Keratinocyte (primary cell): Measurements from ENCODE around the gene HKDC1. TPM values are rescaled to one million over a fixed set of nuclear protein-coding genes. Genes with fewer than 3 reads are reported as not detected.

Experiments used
- DNase-seq: peaks from one replicate; pipeline ENCODE4 v3.0.0-alpha.2; 2011; ENCODE audit warnings: low read depth, missing footprints, low spot score
- FAIRE-seq: peaks from 2 replicates; lab custom pipeline; 2011; peaks lifted over from hg19 to GRCh38; lab: Jason Lieb, UNC
- H2AFZ ChIP-seq: 2 replicates; pipeline ENCODE4 v1.6.0; 2012; ENCODE audit warnings: low read length, control low read depth, inconsistent platforms; ENCODE audit not compliant: control insufficient read depth
- H3K27ac ChIP-seq: 2 replicates; pipeline ENCODE4 v1.5.1; 2011; ENCODE audit warnings: low read length; ENCODE audit not compliant: control insufficient read depth, insufficient read depth
- H3K27me3 ChIP-seq: 3 replicates; pipeline ENCODE4 v1.6.0; 2011; ENCODE audit warnings: low read length; ENCODE audit not compliant: control insufficient read depth, insufficient read depth; ENCODE audit errors: extremely low read depth
- H3K36me3 ChIP-seq, 2 experiments: 2 replicates in 1 of 2; 3 replicates in 1 of 2; pipeline ENCODE4 v1.5.1; 2011; ENCODE audit warnings: low read length in 2 of 2, mild to moderate bottlenecking in 1 of 2; ENCODE audit not compliant: control insufficient read depth in 2 of 2, insufficient read depth in 2 of 2; ENCODE audit errors: extremely low read depth in 1 of 2
- H3K4me1 ChIP-seq: 3 replicates; pipeline ENCODE4 v1.5.1; 2011; ENCODE audit warnings: low read length; ENCODE audit not compliant: control insufficient read depth, insufficient read depth; ENCODE audit errors: extremely low read depth
- H3K4me2 ChIP-seq: 3 replicates; pipeline ENCODE4 v1.6.0; 2011; ENCODE audit warnings: low read depth, low read length; ENCODE audit not compliant: control insufficient read depth, insufficient read depth; ENCODE audit errors: extremely low read depth
- H3K4me3 ChIP-seq, 3 experiments: fragments of 200-600 bp in 1 of 3; sonication (generic) in 1 of 3; 2 replicates in 2 of 3; 3 replicates in 1 of 3; pipeline ENCODE4 v1.5.1; 2011 to 2016; ENCODE audit warnings: low read length in 3 of 3, mild to moderate bottlenecking in 3 of 3, control low read depth in 2 of 3, inconsistent platforms in 1 of 3, low read depth in 1 of 3, mixed read lengths in 1 of 3, mixed run types in 1 of 3, moderate library complexity in 1 of 3; ENCODE audit not compliant: control insufficient read depth in 2 of 3, insufficient read depth in 2 of 3; ENCODE audit errors: extremely low read depth in 1 of 3
- H3K79me2 ChIP-seq: 2 replicates; pipeline ENCODE4 v1.6.0; 2012; ENCODE audit warnings: low read length; ENCODE audit not compliant: control insufficient read depth, insufficient read depth
- H3K9ac ChIP-seq: 3 replicates; pipeline ENCODE4 v1.6.0; 2011; ENCODE audit warnings: low read length; ENCODE audit not compliant: control insufficient read depth, insufficient read depth; ENCODE audit errors: extremely low read depth
- H3K9me1 ChIP-seq: 3 replicates; pipeline ENCODE4 v1.6.0; 2011; ENCODE audit warnings: low read length; ENCODE audit not compliant: control insufficient read depth, insufficient read depth; ENCODE audit errors: extremely low read depth
- H3K9me3 ChIP-seq: 2 replicates; pipeline ENCODE4 v1.5.1; 2012; ENCODE audit warnings: low read depth, low read length; ENCODE audit not compliant: control insufficient read depth
- H4K20me1 ChIP-seq: 3 replicates; pipeline ENCODE4 v1.6.0; 2011; ENCODE audit warnings: low read length; ENCODE audit not compliant: control insufficient read depth, insufficient read depth; ENCODE audit errors: extremely low read depth
- CTCF ChIP-seq, 3 experiments: IDR thresholded peaks in 1 of 3; conservative IDR thresholded peaks in 1 of 3; optimal IDR thresholded peaks in 1 of 3; 2 replicates in 2 of 3; 3 replicates in 1 of 3; pipeline versions ENCODE3 to v1.5.1; 2011; ENCODE audit warnings: low read length in 3 of 3, mild to moderate bottlenecking in 3 of 3, moderate library complexity in 2 of 3, control low read depth in 1 of 3, inconsistent platforms in 1 of 3; ENCODE audit not compliant: insufficient read depth in 2 of 3; ENCODE audit errors: extremely low read depth in 1 of 3
- EZH2 ChIP-seq: IDR thresholded peaks from one replicate; pipeline ENCODE4 v1.6.1; 2012; ENCODE audit warnings: inconsistent platforms, mild to moderate bottlenecking, low read length, moderate library complexity
- dilution Hi-C: fragments of 300-500 bp; cut with MboI; formaldehyde crosslinking; loops from one replicate; pipeline ENCODE4 v1.7.0; 2020; ENCODE audit warnings: low sequenced_read_pairs; ENCODE audit not compliant: extremely low pct_ligation_motif_present
- polyA plus RNA-seq, 5 experiments: library from polyadenylated mRNA; depleted of rRNA in 3 of 5; stranded (reverse) in 3 of 5; stranded (forward) in 1 of 5; unstranded in 1 of 5; fragments of >200 nt; gene quantifications; 1 replicate in 1 of 5; 2 replicates in 3 of 5; 3 replicates in 1 of 5; pipeline versions ENCODE4 v1.2.1 to v1.2.3, GENCODE V29; 2011 to 2012; ENCODE audit warnings: missing spikeins in 2 of 5, low read depth in 1 of 5, low replicate concordance in 1 of 5

HKDC1 gene
- polyA plus RNA-seq, 1 donor (not counting 4 experiments of a cell fraction or from before 2014, with no cell fraction given) = 0.33 TPM

- no peaks in the 10 kb centered on the region for H4K20me1 ChIP-seq
- TF ChIP-seq EZH2 = no peak
- peaks cover 16% of the 10 kb centered on the region for H3K4me1 ChIP-seq
- H3K27ac ChIP-seq = no peak overlapping the region
- no peaks in the 10 kb centered on the region for H3K9me3 ChIP-seq
- no peaks in the 10 kb centered on the region for H3K27me3 ChIP-seq
- H3K79me2 ChIP-seq = no peaks in the 10 kb centered on the region
- no peaks in the 10 kb centered on the region for H3K9me1 ChIP-seq
- H3K9ac ChIP-seq = no peak overlapping the region
- no peak overlapping the region for H3K4me2 ChIP-seq
- DNase-seq (no peak), FAIRE-seq (no peak)
- H3K4me3 ChIP-seq = no peak overlapping the region
- H3K36me3 ChIP-seq = no peaks in the 10 kb centered on the region
- dilution Hi-C loops = no loop called here
- H2AFZ ChIP-seq = no peak overlapping the region
Measured at GRCh38 chr10:69242852-69243212, 22.7 kb downstream of the HKDC1 start.

- no peak overlapping the region for H3K4me3 ChIP-seq
Measured at GRCh38 chr10:69243817-69244216, 23.7 kb downstream of the HKDC1 start.

More at GRCh38 chr10:69243817-69244216, 23.7 kb downstream of the HKDC1 start:
- H3K9ac ChIP-seq = no peak overlapping the region
- no peak overlapping the region for H3K4me2 ChIP-seq
- H3K36me3 ChIP-seq = no peaks in the 10 kb centered on the region
- no peaks in the 10 kb centered on the region for H4K20me1 ChIP-seq
- FAIRE-seq (no peak), DNase-seq (no peak)
- H3K27ac ChIP-seq = no peak overlapping the region
- H2AFZ ChIP-seq = no peak overlapping the region
- H3K9me1 ChIP-seq = no peaks in the 10 kb centered on the region
- H3K27me3 ChIP-seq = no peaks in the 10 kb centered on the region
- no peaks in the 10 kb centered on the region for H3K9me3 ChIP-seq
- no peaks in the 10 kb centered on the region for H3K79me2 ChIP-seq
- H3K4me1 ChIP-seq = peaks cover 16% of the 10 kb centered on the region
- dilution Hi-C loops = no loop called here
- TF ChIP-seq EZH2 (no peak), CTCF (optimal IDR thresholded peaks at IDR 0.05 in 1 of 3, IDR thresholded peaks at IDR 0.05 in 1 of 3, conservative IDR thresholded peaks at IDR 0.05 in 1 of 3; ENCODE audit: extremely low read depth in 1 of 3, insufficient read depth in 2 of 3, low read length in 3 of 3) (no peak)
